Activated T-cell treated with anti-CD3 and anti-CD28 coated beads, Interleukin-2, amount 50 U/mL, for 4 hours (primary cell): ENCODE data around the gene MANF. TPM values are rescaled to one million over a fixed set of nuclear protein-coding genes. Genes with fewer than 3 reads are reported as not detected.
"Not testable (repeated sequence)": the region's sequence is repeated elsewhere in the genome, so short reads cannot be mapped to it uniquely, and the experiment has no call there.

ENCODE experiments used
- ATAC-seq, 2 donors: fragments of 200-7000 bp; cut with Tn5 transposase; one replicate each; pipeline ENCODE4 v1.10.0; 2021
- DNase-seq: peaks from one replicate; pipeline ENCODE4 v3.0.0-alpha.2; 2020
- H3K27me3 Mint-ChIP-seq: one replicate; pipeline ENCODE4 v1.8.0; 2021; ENCODE audit warnings: low read depth, mixed read lengths
- H3K36me3 Mint-ChIP-seq: one replicate; pipeline ENCODE4 v1.8.0; 2022; ENCODE audit warnings: mixed read lengths; ENCODE audit not compliant: insufficient read depth
- H3K4me1 Mint-ChIP-seq: one replicate; pipeline ENCODE4 v1.8.0; 2021; ENCODE audit warnings: low read depth, mixed read lengths
- H3K4me3 Mint-ChIP-seq: one replicate; pipeline ENCODE4 v1.8.0; 2021; ENCODE audit warnings: mild to moderate bottlenecking, moderate library complexity, mixed read lengths
- H3K9me3 Mint-ChIP-seq: one replicate; pipeline ENCODE4 v1.8.0; 2021; ENCODE audit warnings: mixed read lengths
- total RNA-seq, 3 donors: library from RNA; stranded (reverse); gene quantifications; one replicate each; pipeline ENCODE4 v1.2.1, GENCODE V29; 2021

MANF gene
- total RNA-seq, 3 donors from 2014 or later = 226 to 237 (median 236) TPM

- Mint-ChIP-seq H3K27me3 (no peaks in the 10 kb centered on the region), H3K9me3 (no peaks in the 10 kb centered on the region), H3K4me3 (no peak overlapping the region), H3K36me3 (peaks cover 3% of the 10 kb centered on the region), H3K4me1 (peaks cover 19% of the 10 kb centered on the region)
- ATAC-seq = no peak
- DNase-seq = no peak
Observed at GRCh38 chr3:51380601-51381332, 4.3 kb upstream of the MANF start.

DNA sequence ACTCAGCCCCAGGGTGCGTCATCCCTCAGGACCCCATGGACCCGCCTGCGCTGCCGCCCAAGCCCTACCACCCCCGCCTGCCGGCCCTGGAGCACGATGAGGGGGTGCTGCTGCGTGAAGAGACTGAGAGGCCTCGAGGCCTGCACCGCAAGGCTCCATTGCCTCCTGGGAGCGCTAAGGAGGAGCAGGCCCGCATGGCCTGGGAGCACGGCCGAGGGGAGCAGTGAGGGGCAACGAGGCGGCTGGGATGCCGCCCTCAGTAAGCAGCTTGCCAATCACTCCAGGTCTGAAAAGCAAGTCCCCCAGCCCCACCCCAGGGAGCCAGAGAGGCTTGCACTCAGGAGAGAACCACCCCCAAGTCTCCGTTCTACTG, 3.8 kb upstream of the MANF start:
- H3K27me3 Mint-ChIP-seq = no peaks in the 10 kb centered on the region
- ATAC-seq (no peak), DNase-seq (no peak)
- H3K36me3 Mint-ChIP-seq = peaks cover 8% of the 10 kb centered on the region
- peaks cover 24% of the 10 kb centered on the region for H3K4me1 Mint-ChIP-seq
- no peaks in the 10 kb centered on the region for H3K9me3 Mint-ChIP-seq
- no peak overlapping the region for H3K4me3 Mint-ChIP-seq

DNA sequence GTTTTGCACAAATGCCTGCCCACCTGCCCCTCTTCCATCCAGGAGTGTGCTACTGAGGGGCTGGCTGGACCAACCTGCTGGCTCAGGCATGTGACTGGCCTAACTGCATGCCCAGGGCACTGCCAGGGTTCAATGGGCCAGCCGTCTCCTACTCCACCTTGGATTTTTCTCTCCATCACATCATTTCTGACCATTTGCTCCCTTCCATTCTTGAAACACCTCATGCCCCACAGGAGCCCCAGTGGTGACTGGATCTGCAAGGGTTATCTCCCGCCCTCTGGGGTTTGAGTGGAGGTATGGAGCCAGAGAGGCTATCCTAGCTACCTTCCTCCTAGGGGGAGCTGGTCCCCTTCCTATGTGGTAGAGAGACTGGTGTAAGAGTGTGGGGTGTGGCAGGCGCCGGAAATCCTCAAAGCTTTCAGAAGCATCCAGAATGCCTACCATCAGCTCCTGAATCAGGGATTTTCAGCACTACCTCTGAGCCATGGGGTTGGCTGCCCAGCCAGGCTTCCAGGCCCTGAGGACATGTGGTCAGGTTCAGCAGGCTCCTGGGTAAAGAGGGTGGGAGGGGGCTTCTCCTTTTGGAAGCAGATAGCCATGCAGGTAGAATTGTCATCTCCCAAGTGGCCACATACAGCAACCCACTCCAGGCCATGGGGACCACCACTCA, 2.9 kb upstream of the MANF start:
- H3K36me3 Mint-ChIP-seq = peaks cover 13% of the 10 kb centered on the region
- no peak for ATAC-seq
- DNase-seq = no peak
- peaks cover 32% of the 10 kb centered on the region for H3K4me1 Mint-ChIP-seq
- H3K27me3 Mint-ChIP-seq = no peaks in the 10 kb centered on the region
- H3K9me3 Mint-ChIP-seq = no peaks in the 10 kb centered on the region
- no peak overlapping the region for H3K4me3 Mint-ChIP-seq

- no peak for ATAC-seq
- Mint-ChIP-seq H3K9me3 (no peaks in the 10 kb centered on the region), H3K4me1 (peaks cover 39% of the 10 kb centered on the region), H3K4me3 (peak overlapping the region; percentile 99), H3K27me3 (no peaks in the 10 kb centered on the region), H3K36me3 (peaks cover 18% of the 10 kb centered on the region)
- DNase-seq = no peak
Observed at GRCh38 chr3:51382947-51383578, 2.0 kb upstream of the MANF start.

DNA sequence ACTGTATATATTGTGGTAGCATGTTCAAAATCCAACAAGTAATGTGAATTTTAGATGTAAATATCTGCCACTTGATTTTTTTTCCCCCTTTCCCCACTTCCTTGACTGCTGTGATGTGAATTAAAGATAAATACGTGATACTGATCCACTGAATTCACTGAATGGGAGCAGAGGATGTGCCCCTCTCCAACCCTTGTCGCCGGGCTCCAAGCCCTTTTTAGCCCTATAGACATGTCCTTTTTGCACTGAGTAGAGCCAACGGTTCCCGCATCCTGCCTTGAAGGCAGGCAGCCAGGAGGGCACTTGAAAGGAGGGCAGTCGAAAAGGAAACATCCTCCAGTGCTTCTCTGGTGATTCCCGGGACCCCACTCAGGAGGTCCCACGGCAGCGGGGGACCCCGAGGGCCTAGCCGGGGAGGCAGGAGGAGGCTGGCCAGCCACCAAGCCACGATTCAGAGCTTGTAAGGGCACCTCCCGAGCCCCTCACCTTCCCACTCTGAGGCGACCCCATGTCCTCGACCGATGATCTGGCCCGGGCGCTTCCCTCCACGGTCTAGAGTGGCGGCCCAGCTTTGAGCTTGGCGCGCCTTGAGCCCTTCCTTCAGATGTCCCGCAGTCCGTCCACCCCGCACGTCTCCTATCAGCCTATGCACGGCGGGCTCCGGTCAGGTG, 901 bp upstream of the MANF start:
- H3K36me3 Mint-ChIP-seq = peaks cover 24% of the 10 kb centered on the region
- peak overlapping the region; percentile 99 for H3K4me3 Mint-ChIP-seq
- peaks cover 45% of the 10 kb centered on the region for H3K4me1 Mint-ChIP-seq
- DNase-seq = no peak
- H3K27me3 Mint-ChIP-seq = no peaks in the 10 kb centered on the region
- no peaks in the 10 kb centered on the region for H3K9me3 Mint-ChIP-seq
- ATAC-seq = peak; percentile 23 to 25

- H3K4me3 Mint-ChIP-seq = peak overlapping the region; percentile 99
- H3K4me1 Mint-ChIP-seq = peaks cover 53% of the 10 kb centered on the region
- no peaks in the 10 kb centered on the region for H3K27me3 Mint-ChIP-seq
- H3K9me3 Mint-ChIP-seq = no peaks in the 10 kb centered on the region
- ATAC-seq (no peak), DNase-seq (no peak)
- H3K36me3 Mint-ChIP-seq = peaks cover 26% of the 10 kb centered on the region
Observed at GRCh38 chr3:51385621-51386091, 565 bp downstream of the MANF start.

DNA sequence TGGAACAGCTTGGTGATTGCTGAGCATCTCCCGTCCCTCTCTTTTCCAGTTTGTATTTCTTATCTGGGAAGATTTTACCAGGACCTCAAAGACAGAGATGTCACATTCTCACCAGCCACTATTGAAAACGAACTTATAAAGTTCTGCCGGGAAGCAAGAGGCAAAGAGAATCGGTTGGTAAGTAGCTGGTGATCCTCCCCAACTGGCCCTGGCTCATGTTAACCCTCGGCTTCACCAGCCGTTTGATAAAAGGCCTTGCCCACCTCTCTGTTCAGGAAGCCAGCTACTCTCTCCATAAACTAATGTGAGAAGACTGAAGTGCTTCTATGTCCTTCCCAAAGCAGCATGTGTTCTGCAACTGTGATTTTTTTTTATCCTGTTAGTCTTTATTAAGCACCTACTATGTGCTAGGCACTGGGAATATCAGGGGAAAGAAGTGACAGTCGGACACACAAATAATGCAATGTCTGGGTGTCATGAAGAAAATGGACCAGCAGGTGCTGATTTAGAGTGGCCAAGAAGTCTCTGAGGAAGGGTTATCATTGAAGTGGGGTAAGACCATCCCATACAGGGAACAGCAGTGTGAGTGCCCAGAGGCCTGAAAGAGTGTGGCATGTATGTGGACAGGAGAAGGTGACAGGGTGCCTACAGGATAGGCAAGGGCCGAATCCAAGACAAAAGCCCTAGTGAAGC, 1.2 kb downstream of the MANF start:
- DNase-seq (no peak), ATAC-seq (no peak)
- Mint-ChIP-seq H3K9me3 (no peaks in the 10 kb centered on the region), H3K4me3 (peak overlapping the region; percentile 99), H3K4me1 (peaks cover 55% of the 10 kb centered on the region), H3K36me3 (peaks cover 26% of the 10 kb centered on the region), H3K27me3 (no peaks in the 10 kb centered on the region)

- no peaks in the 10 kb centered on the region for H3K9me3 Mint-ChIP-seq
- no peak for ATAC-seq
- no peak for DNase-seq
- H3K36me3 Mint-ChIP-seq = peaks cover 26% of the 10 kb centered on the region
- H3K4me3 Mint-ChIP-seq = peak overlapping the region; percentile 99
- peaks cover 57% of the 10 kb centered on the region for H3K4me1 Mint-ChIP-seq
- H3K27me3 Mint-ChIP-seq = no peaks in the 10 kb centered on the region
Observed at GRCh38 chr3:51386852-51387229, 1.8 kb downstream of the MANF start.

- not testable (repeated sequence) for DNase-seq, H3K27me3 Mint-ChIP-seq, H3K9me3 Mint-ChIP-seq, ATAC-seq
- H3K4me3 Mint-ChIP-seq = peak overlapping the region; percentile 99
- H3K36me3 Mint-ChIP-seq = peaks cover 26% of the 10 kb centered on the region
- peaks cover 57% of the 10 kb centered on the region for H3K4me1 Mint-ChIP-seq
Observed at GRCh38 chr3:51387281-51387680, 2.2 kb downstream of the MANF start.

DNA sequence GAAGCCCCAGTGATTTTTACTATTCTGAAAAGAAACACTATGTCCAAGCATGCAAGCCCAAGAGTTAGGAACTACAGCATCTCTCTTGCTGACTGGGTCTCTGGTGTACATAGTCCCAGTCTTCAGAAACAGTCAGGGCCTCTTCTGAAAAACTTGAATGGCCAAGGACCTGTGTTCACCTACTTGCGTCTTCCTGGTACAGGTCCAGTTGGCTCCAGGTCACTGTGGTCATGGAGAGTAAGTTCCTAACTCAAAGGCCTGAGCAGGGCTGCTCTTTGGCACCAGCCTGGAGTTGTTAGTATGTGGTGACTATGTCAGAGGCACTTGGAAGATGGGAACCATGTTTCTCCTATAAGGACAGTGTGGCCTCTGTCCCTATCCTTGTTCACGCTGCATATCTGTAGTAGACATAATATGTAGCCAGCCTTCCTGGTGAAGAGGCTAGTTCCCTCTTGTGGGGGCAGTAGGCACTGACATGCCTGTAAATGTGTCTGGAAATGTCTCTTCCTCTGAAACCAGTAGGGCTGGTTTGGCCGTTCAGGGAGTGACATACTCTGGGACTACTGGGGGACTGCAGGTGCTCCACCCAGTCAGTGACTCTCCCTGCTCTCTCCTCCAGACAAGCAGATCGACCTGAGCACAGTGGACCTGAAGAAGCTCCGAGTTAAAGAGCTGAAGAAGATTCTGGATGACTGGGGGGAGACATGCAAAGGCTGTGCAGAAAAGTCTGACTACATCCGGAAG, 3.4 kb downstream of the MANF start:
- H3K9me3 Mint-ChIP-seq = no peaks in the 10 kb centered on the region
- no peak for ATAC-seq
- H3K4me1 Mint-ChIP-seq = peaks cover 60% of the 10 kb centered on the region
- no peaks in the 10 kb centered on the region for H3K27me3 Mint-ChIP-seq
- no peak for DNase-seq
- H3K36me3 Mint-ChIP-seq = peaks cover 33% of the 10 kb centered on the region
- no peak overlapping the region for H3K4me3 Mint-ChIP-seq

GRCh38 chr3:51389423-51390183, 4.5 kb downstream of the MANF start:
- H3K4me1 Mint-ChIP-seq = peaks cover 65% of the 10 kb centered on the region
- H3K27me3 Mint-ChIP-seq = no peaks in the 10 kb centered on the region
- H3K9me3 Mint-ChIP-seq = no peaks in the 10 kb centered on the region
- DNase-seq = peak; percentile 40
- no peak for ATAC-seq
- no peak overlapping the region for H3K4me3 Mint-ChIP-seq
- peaks cover 39% of the 10 kb centered on the region for H3K36me3 Mint-ChIP-seq

- no peaks in the 10 kb centered on the region for H3K27me3 Mint-ChIP-seq
- no peaks in the 10 kb centered on the region for H3K9me3 Mint-ChIP-seq
- DNase-seq (no peak), ATAC-seq (peak in 1 of 2 donors; percentile 3)
- peaks cover 44% of the 10 kb centered on the region for H3K36me3 Mint-ChIP-seq
- peak overlapping the region; percentile 70 for H3K4me3 Mint-ChIP-seq
- H3K4me1 Mint-ChIP-seq = peaks cover 72% of the 10 kb centered on the region
Observed at GRCh38 chr3:51390246-51391074, 5.4 kb downstream of the MANF start.
